Suppressor macrophage treated with lipopolysaccharide for 1 hour (primary cell): ENCODE results near the gene MRAS.
"Not testable (repeated sequence)": the region's sequence is repeated elsewhere in the genome, so short reads cannot be mapped to it uniquely, and the experiment has no call there.

ENCODE experiments used
- DNase-seq, 3 donors: peaks; one replicate each; pipeline ENCODE4 v3.0.0-alpha.2; 2020 to 2022

The MRAS gene

DNA sequence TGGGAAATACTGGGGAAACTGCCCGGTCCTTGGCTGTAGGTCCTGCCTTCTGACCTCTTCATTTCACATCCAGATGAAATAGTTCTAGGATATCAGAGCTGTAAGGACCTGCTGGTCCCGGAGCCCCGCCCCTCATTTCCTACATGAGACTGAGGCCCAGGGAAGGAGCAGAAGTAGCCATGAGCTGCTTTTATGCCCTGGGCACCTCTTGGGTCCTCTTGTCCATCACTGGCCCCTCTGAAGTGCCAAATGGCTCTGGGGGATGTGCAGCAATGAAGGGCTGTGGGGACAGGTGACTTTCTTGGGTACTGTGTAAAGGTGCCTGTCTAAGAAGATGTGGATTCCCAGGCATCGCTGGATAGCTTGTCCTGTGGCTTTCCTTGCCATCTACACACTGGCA is 45.8 kb downstream of the MRAS start:
- DNase-seq: no peak

DNA sequence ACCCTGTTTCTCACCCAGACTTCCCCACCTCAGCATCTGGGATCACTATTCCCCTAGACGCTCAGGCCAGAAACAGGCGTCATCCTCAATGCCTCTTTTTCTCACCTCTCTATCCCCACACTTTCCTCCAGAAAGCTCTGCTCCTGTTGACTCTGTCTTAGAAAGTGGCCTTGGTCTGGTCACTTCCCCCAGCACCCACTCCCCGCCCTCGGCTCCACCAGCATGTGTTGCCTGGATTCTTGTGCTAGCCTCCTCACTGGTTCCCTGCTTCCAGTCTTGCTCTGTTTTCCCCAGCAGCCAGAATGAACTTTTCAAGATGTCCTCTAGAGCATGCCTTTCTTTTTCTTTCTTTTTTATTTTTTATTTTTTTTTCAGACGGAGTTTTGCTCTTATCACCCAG is 46.3 kb downstream of the MRAS start:
- DNase-seq: peak in 1 of 3 donors; percentile 50

DNA sequence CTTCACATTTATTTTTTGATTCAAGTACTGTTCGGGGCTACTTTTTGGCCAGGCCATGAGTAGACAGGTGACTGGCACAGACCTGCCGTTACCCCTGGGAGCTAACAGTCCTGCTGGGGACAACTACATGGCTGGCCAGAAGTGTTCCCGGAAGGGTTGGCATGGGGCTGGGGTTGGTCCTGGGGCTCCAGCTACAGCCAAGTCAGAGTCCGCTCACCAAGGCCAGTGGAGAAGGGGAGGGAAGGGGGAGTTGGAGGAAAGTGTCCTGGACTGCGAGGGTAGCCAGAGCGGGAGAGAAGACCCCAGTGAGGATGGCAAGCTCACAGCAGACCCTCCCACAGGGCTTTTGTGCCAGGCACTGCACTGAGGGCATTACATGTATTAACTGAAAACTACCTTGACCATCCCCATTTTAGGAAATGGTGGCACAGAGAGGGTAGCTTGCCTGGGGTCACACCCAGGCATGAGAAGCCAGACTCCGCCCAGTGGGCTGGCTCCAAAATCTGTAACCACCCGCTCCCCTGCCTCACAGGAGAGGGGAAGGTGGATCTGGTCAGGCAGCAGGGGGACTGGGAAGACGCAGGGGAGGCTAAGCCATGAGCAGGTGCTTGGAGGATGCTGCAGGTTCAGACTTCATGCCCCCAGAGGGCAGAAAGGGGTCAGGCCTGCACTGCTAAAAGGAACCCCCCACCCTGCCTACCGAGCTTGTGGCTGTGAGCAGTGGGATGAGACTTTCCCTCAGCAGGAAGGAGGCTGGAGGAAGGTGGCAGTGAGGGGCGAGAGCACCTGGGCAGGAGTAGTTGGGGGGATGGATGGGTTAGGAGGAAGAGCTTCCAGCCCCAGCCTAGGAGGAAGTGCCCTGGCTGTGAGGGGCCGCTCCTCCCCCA is 47.7 kb downstream of the MRAS start:
- DNase-seq: no peak

DNA sequence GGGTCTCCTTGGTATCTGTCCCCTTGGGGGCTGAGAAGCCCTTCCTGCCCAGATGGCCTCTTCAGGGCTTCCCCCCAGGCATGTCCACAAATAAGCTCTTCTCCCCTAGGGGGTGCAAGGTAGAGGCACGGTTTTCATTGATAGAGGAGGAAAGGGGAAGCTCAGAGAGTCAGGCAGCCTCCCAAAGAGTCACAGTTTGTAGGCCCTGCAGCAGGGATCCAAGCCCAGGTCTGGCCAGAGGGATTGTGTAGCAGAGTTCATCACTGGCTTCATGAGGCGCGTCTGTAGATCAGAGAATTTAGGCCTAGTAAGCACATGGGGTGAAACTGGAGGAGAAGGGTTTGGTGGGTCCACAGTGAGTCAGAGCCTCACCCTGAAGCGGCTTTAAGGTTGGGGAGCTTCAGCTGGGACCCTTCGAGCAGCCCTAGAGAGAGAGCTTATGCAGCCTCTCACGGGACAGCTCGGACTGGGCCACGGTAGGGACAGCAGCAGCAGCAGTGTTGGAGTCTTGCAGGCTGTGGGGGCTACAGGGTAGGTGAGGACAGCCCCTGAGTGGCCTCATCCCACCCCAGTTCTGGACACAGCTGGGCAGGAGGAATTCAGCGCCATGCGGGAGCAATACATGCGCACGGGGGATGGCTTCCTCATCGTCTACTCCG is 48.5 kb downstream of the MRAS start:
- no peak for DNase-seq

DNA sequence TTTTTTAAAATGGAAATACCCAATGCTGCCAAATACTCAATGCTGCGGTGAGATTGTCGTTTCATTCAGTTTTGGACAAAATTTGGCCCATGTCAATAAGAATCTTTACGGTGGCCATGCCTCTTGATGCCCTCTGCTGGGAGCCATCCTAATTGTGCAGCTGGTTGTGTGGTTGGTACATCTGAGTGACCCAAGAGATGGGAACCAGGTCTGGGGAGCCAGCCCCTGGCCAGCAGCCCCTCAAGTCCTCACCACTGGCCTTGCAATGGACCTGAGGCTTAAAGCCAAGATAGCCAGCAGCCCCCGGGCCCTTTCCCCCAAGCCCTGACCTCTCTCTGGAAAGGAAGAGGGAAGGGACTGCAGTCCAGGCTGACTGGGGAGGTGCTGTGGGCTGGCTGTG is 49.6 kb downstream of the MRAS start:
- DNase-seq: peak in 1 of 3 donors; percentile 16

DNA sequence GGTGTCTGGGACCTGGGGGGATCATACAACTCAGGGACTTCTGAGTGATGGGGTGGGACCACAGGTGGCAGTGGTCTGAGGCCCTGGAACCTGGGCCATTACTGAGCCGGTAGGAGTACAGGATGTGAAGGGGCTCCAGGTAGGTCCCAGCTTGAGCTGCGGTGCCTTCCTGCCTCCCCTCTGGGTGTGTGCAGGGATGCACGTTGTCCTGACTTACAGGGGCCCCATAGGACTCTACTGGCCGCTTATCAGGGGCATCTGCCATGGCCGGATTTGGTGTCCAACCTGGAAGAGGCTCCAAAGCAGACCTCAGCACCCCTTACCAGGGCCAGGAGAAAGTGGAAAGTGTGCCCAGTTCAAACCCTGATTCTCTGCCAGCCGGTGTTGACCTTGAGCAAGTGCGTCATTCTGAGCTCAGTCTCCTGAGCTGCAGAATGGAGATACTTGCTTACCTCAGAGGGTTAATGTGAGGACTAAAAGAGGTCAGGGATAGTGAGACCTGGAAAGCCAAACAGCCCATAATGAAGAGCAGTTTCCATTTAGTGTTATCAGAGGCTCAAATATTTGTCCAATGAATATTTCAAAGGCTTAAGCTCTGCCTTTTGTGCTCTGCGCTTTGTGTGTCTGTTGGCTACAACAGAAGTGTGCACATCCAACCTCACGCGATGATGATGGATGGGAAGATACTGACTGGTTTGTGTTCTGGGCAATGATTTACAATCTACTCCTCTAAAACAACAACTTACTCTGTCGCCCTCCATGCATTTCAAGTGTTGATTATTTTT is 50.6 kb downstream of the MRAS start:
- DNase-seq: no peak

DNA sequence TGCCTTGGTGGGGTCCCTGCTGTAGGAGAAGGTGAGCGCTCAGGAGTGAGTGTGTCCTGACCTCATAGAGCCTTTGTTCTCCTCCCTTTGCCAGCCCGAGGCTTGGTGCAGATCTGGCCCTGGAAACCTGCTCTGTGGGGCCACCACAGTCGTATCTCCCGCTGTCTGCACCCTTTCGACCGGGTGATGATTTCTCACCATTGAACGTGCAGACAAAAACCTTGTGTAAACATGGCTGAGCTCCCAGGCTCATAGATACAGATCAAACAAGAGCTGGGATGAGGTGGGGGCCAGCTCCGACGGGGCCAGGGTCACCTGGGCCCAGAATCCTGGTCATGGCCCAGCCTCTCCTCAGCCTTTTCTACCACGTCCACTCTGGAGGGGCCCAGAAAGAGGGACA is 51.4 kb downstream of the MRAS start:
- no peak for DNase-seq

DNA sequence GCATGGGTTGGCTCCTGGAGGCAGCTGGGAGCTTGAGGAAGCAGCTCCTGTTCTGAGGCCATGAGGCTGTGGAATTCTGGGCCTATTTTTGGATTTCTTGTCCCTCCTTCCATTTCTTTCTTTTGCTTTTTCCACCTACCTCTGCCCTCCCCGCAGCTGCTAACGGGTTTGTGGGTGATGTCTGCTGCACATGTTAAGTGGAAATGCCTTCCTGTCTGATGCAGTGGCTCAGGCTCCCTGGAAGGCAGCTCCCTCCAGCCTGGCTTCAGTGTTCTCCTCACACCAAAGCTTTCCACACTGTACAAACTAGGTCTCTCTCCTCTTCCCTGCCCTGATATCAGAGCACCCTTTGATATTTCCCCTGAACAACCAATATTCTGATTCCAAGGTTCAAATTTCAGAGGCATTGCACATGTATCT is 52.3 kb downstream of the MRAS start:
- DNase-seq: no peak

DNA sequence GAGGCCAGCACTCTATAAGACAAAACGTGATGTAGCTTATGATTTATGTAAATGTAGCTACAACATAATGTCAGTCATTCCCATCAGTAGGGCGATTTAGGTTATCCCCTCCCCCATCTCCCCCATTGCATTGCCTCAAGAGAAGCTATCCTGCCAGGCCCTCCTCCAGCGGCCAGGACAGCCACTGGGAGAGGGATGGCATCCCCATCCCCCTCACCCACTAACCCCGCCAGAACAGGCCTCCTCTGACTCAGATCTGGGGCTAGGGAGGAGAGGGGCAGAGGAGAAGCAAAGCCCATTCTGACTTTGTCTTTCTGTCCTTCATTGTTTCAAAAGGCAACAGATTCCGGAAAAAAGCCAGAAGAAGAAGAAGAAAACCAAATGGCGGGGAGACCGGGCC is 53.5 kb downstream of the MRAS start:
- DNase-seq: no peak

DNA sequence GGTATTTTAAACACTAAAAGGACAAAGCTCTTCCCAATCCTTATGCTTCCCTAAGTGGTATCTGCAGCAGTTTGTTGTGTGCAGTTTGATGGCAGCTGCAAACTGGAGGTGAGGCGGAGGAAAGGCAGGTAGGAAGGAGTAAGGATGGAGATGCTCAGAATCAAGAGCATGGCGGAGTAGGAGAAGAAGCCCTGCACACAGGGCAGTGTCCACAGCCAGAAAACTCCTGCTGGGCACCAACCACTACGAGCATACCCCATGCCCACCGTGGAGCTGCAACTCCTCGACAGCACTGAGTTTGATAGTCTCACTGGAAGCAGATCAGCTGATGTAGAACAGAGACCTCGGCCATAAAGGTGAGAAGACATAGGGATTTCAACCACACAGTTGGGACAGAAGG is 55.7 kb downstream of the MRAS start:
- DNase-seq: no peak

DNA sequence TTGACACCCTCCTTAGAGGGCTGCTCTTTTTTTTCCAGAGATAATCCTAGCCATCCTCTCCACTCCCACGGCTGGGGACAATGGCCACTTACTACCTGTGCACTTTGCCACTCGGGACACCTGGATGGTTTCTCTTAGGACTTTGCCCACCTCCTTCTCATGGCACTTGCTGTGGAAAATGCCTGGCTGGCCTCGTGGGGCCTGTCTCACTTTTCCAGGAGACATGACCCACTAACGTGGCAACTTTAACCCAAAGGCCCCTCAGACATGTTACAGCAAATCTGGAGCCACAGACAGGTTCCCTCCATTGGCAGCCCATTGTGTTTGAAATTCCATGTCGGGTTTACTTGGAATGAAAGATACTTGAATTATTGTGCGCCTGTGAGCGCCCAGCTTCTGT is 56.6 kb downstream of the MRAS start:
- no peak for DNase-seq

DNA sequence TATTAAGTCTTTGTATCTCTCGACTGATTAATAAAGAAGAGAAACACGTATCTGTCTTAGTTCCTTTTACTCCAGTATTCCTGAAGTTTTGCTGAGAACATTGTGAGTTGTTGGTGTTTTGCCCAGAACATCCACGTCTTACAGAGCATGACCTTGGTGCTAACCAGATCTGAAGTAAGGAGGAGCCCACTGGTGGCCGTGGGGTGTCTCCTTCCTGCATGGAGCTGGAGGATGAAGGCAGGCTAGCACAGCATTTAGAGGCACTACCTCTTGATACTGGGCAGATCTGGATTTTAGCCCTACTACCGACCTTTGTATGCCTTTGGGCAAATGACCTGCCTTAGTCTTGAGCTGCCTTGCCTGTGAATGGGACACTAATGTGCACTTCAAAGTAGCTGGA is 57.1 kb downstream of the MRAS start:
- no peak for DNase-seq

DNA sequence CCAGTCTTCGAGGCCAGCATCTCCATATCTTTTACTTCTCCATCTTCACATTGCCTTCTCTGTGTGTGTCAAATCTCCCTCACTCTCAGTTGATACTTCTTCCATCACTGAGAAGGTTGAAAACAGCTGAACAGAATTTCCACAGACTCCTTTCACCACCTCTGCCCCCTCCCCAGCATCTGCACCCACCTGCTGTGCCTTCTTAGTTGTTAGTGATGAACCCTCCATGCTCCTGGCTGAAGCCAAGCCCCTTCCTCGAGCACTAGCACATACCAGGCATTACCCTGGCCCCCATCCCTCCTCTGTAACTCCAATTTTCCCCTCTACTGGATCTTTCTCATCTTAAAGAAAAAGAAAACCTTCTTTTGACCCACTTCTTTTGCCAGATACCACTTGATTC is 58.2 kb downstream of the MRAS start:
- DNase-seq: no peak

DNA sequence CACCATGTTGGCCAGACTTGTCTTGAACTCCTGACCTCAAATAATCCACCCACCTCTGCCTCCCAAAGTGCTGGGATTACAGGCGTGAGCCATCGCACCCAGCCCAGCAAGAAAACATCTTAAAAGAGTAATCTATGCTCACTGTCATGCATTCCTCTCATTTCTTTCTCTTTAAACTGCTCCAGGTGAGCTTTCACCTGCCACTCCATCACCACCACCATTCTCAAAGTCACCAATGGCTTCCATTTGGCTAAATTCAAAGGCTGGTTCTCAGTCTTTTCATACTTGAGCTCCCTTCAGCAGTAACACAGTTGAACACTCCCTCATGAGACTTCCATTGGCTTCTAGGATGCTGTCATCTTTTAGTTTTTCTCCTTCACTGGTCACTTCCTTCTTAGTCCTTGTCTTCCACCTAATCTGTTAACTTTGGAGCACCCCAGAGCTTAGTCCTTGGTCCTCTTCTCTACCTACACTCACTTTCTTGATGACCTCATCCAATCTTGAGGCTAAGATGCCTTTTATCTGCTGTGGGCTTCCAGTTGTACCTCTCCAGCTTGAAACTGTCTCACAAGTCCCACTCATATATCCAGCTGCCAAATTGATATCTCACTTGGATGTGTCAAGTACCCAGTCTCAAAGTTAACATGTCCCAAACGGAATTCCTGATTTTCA is 59.0 kb downstream of the MRAS start:
- DNase-seq: no peak

DNA sequence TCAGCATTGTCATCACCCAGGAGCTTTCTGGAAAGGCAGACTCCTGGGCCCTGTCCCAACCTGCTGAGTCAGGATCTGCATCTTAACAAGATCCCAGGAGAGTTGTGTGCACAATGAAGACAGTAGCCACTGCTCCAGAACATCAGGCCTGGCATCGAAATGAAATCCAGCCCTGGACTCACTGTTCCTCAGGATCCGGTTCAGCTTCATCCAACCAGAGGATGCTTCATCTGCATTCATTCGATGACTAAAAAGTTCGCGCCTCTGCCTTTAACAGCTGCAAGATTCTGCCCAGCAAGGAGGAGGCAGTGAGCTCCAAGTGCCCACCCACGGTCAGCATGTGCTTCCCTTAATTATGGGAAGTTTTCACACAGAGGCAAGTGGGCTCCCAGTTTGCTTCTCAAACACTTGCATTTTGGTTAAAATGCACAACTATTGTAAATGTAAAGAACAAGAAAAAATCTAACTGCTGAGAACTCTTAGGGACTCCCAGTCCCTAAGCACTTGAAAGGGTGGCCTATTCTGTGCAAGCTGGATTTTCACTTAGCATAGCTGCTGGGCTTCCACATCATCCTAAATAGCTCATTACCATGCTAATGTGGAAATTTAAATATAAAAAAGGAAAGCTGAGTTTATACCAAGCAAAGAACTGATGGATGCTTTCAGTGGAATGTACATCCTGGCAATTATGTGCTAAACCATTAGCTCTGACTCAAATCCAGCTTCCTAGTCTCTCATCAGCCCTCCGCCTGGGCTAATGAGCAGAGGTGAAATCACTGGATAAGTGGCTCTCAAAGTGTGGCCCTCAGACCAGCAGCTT is 60.6 kb downstream of the MRAS start:
- DNase-seq: peak; percentile 58 to 70 (median 67)

DNA sequence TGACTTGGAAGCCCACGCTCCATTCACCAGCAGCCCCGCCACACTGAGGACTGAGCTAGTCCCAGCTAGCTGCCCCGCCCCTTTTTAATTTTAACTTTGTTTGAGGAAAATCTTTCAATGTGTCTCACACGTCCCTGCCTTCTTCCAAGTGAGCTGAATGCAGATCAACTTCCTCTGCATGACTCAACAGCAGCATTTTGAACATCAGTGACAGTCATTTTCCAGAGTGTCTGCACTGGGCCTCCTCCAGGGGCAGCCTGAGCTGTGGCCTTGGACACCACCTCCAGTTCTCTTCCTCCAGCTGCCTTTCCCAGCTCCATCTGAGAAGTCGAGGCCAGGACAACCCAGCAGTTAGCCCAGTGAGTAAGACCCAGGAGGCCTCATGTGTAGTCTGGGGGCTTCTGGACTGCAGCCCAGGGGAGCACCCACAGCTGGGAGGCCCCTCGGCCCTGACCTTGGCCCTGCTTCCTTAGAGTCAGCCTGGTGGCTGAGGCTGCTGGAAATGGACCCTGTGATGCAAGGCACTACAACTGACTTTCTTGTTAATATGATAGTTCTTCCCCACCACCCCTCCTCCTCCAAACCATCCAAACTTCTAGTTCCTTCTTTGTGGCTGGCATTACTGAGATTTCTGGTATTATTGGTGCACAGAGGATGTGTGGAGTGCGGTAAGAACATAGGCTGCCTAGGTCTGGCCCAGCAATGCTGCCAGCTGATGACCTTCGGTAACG is 64.6 kb downstream of the MRAS start:
- peak; percentile 82 to 91 (median 84) for DNase-seq

DNA sequence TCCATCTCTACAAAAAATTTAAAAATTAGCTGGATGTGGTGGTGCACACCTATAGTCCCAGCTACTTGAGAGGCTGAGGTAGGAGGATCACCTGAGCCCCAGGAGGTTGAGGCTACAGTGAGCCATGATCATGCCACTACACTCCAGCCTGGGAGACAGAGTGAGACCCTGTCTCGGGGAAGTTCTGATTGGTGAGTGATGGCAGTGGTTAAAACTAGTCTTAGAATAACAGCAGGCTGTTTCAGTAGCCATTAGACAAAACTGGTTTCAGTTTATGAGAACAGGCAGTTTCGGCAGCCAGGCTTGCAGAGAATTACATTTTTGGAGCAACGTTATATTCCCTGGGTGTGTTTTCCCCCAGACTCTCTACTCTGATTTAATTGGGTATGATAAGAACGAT is 67.9 kb downstream of the MRAS start:
- not testable (repeated sequence) for DNase-seq

DNA sequence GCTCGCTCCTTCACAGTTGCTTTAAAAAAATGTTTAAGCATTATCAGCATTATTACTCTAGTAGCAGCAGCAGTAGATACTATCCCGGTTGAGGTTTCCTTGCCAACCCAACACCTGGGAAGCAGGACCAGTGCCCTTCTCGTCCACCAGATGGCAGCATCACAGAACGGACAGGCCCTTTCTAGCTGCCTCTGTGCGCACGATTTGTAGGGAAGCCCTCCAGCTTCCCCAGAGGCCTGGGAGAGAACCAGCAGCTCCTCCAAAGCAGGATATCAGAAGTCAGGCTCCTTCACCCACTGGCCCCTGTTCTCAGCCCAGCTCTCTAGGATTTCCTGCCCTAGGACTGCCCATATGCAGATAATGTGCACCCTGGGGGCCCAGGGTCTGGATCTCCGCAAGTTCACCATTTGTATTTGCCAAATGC is 69.2 kb downstream of the MRAS start:
- peak; percentile 82 to 87 (median 87) for DNase-seq

DNA sequence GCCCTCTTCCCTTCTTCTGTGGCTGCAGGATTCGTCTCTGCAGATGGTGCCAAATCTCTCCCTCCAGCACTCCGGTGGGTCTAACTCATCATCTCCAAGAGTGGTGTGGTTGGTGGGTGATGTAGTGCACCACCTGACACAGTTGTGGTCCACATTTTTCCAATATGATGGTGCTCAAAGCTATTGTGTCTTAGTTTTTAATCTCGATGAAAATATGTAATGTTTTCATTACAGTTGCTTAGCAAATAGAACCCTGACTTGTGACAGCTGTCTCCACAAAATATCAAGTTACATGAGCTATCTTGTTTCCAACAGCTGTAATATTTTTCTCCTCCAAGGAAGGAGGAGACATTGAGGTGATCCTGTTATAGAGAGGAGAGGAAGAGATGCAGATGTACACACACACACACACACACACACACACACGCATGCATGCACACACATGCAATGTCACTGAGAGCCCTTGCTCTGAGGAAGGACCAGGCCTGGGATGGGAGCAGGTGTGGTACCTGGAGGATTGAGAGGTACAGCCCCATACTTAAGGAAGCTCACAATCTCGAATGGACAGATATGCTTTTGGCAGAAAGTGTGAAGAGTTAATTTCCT is 70.3 kb downstream of the MRAS start:
- DNase-seq: no peak

DNA sequence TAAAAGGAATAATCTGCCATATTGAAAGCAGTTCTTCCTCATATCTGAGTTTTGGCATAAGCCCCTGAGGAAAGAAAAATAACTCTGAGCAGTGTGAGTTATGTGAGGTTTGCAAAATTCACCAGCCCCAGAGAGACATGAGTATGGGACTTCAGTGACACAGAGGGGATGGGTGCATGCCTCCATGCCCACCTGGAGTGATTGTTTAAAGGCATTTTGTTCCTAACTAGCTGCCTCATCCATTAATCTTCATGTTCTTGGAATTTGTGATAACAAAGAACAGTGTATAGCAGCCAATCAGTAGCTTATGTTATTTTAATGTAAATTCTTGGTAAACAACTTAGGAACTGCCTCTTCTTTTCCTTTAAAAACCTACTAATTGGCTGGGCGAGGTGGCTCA is 74.9 kb downstream of the MRAS start:
- no peak for DNase-seq

DNA sequence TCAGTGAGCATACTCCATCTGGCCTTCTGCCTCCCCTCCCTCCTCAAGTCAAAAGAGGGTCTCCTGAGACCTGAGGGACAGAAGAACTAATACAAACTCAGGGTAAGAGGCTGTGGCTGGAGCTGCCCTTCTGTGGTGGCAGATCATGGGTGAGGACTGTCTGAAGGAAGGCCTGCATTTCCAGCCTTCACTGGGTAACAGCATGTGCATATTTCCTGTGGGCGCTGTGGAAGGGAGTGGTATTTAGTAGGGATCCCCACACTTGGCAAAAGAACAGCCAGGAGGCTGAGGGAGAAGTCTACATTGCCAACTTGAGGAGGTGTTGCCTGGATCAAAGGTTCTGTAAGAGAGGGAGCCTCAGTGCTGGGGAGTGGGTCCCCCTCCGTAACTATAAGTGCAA is 75.9 kb downstream of the MRAS start:
- DNase-seq: no peak
